ENCODE results near the gene ZFP36.

DNA sequence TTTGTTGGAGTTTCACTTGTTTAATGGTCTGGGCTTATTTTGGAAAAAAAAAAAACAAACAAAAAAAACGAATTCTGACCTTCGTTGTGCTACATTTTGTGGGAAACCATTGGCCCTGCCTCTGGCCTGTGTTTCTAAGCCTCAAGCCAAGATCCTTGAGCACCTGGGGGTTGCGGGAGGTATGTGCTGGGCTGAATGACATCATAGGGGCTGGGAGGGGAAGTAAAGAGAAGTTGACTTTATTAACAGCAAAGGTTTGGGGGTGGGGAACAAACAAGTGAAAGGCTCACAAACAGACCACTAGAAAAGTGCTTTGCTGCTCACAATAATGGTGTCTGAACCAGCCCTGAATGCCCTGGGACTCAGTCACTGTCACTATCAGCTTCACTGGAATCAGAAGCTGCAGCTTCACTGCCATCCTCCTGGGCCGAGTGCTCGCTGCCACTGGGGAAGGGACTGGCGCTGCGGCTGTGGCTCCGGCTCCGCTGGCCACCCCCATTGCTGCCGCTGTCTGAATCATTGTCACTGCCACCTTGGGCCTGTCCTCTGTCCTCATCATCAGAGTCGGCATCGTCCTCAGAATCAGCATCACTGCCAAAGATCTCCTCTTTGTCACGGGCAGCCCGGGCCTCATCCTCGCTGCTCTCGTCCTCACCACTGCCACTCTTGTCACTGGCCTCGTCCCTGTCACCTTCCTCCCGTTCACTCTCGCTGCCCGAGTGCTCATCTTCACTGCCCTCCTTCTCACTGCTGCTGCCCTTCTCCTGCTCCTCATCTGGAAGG lies 20.8 kb upstream of the ZFP36 start:
- TF ChIP-seq GATA2 (IDR thresholded peaks at IDR 0.05; ENCODE audit: low read depth, low read length) (no peak), GATA3 (IDR thresholded peaks at IDR 0.05; ENCODE audit: low read depth, low read length) (no peak)

Measured in SH-SY5Y (cell line).